PC-3 (cell line): Measurements from ENCODE around the gene UBE2F.

ENCODE experiments used
- CTCF ChIP-seq: fragments of 300-600 bp; sonication (generic); conservative IDR thresholded peaks from 2 replicates; pipeline ENCODE4 v1.5.1; 2017; ENCODE audit warnings: antibody characterized with exemption, low read depth, mild to moderate bottlenecking, low read length
- EZH2 ChIP-seq: fragments of 300-600 bp; sonication (generic); IDR thresholded peaks from one replicate; pipeline ENCODE4 v1.6.1; 2017; ENCODE audit warnings: antibody characterized with exemption, mild to moderate bottlenecking, low read length; ENCODE audit not compliant: unreplicated experiment
- EZH2phosphoT487 ChIP-seq: fragments of 300-600 bp; sonication (generic); IDR thresholded peaks from 2 replicates; pipeline ENCODE4 v1.6.1; 2018; ENCODE audit warnings: mild to moderate bottlenecking, antibody characterized with exemption, low read length, borderline replicate concordance

GRCh38 chr2:238016526-238016925 is 49.7 kb downstream of the UBE2F start:
- TF ChIP-seq CTCF: no peak
- TF ChIP-seq EZH2: no peak
- TF ChIP-seq EZH2phosphoT487: no peak
